SK-N-MC (cell line): ENCODE measurements around the gene CD2AP.

ENCODE experiments used
- EZH2 ChIP-seq: fragments of 200-600 bp; sonication (generic); IDR thresholded peaks from one replicate; pipeline ENCODE4 v1.6.1; 2017; ENCODE audit warnings: antibody characterized with exemption
- FOXP2 ChIP-seq: optimal IDR thresholded peaks from 2 replicates; pipeline ENCODE3; 2011; ENCODE audit warnings: mild to moderate bottlenecking, moderate library complexity; ENCODE audit not compliant: insufficient read depth; ENCODE audit errors: extremely low read length, control extremely low read depth
- POLR2AphosphoS5 ChIP-seq: IDR thresholded peaks from 2 replicates; pipeline ENCODE4 v1.6.1; 2012; ENCODE audit warnings: mild to moderate bottlenecking, low read depth, low read length, borderline replicate concordance

DNA sequence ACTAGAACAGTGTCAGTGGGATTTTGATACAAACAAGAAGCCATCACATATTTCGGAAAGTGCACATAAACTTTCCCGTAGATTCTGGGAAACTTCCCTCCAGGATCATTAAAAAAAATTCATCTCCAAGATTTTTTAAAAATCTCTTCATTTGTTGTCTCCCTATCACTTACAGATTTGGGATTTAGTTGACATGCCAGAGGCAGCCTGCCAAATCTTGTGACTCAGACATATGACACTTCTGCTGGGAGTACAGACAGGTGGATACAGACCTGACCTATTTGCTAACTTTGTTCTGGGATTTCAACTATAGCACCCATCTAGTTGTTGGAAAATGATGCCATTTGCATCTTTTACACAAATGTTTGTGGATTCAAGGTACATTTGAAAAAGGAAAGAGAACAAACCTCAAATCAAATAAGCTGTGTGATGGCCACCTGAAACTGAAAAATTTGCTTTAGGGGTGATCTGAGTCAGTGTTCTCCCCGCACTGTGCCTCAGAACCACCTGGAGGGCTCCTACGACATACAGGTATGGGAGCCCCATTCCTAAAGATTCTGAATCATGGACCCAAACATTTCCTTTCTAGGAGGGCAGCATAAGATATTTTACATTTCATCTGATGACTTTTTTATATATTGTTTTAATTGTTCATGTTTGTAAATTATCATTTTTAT is 21.9 kb upstream of the CD2AP start:
- no peak for TF ChIP-seq EZH2
- TF ChIP-seq POLR2AphosphoS5, result no peak
- TF ChIP-seq FOXP2, result no peak
